Activated T-cell treated with anti-CD3 and anti-CD28 coated beads, Interleukin-2, amount 50 U/mL, for 1 hour (primary cell): Measurements from ENCODE around the gene FCER2.

Experiments used
- DNase-seq: peaks from one replicate; pipeline ENCODE4 v3.0.0-alpha.2; 2020

Gene FCER2

DNA sequence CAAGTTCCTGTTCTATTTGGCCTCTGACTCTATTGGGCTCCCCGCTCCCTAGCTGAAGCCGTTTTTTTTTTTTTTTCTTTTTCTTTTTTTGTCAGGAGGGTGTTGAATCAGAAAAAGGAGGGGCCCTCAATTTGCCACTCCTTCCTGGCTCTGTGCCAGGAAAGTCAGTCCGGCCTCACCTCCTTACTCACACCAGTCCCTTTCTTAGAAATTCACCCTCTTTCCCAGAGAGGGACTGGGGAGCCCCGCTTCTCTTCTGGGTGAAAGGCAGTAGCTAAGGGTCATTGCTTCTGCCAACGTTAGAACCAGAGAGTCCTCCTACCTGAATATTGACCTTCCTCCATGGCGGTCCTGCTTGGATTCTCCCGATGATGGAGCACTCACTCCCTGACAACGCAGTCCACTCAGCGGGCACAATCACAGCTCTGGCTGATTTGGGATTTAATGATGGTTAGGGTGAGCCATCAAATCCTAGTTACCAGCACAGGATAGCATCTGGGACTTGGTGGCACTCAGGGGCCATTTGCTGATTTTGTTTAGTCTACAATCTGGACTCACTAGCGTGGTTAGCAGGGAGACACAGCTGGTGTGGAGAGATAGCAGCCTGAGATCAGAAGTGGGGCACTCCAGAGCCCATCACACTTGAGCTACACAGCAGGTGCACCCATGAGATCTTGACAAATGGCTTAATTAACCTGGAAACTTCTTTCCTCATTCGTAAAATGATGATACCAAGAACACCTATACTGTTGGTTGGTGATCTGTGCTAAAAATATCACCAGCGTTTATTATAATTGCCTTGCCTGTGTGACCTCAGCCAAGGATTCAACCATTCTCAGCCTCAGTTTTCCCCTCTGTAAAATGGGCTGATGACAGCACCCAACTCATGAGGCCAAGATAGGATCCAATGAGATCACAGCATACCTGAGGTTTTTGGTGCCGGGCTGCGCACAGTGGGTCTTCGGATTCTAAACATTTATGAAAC, 2.2 kb downstream of the FCER2 start:
- DNase-seq: no peak

DNA sequence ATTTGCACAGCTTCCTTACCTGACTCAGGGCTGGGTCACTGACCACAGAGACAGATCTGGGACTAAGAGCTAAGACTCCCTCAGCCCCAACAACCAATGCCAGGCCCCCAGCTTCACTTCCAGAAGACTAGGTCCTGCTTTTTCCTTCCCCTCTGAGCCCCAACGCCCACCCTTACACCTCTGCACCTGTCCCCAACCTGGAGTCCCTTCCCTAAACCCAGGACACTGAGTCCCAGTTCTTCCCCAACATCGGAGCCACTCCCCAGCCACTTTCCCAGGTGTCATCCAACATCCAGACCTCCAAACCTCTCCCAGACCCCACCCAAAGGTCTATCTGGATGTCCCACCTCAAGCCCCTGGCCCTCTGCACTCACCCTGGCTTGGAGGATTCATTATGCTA, 2.9 kb downstream of the FCER2 start:
- no peak for DNase-seq

DNA sequence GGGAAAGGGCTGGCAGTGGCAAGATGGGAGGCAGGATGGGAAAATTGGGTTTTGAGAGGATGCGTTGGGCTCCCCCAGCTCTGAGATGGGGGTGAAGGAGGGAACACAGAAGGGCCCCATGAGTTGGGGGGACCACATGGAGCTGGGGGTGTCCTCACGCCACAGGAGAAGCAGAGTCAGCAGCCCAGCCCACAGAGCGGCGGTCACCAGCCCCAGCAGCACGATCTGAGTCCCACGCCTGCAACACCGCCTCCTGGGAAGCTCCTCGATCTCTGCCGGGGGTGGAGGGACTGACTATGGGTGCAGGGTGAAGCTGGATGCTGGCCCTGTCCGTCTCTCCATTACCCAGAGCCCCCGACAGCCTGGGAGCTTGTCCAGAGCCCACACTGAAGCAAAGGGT, 3.3 kb downstream of the FCER2 start:
- no peak for DNase-seq

DNA sequence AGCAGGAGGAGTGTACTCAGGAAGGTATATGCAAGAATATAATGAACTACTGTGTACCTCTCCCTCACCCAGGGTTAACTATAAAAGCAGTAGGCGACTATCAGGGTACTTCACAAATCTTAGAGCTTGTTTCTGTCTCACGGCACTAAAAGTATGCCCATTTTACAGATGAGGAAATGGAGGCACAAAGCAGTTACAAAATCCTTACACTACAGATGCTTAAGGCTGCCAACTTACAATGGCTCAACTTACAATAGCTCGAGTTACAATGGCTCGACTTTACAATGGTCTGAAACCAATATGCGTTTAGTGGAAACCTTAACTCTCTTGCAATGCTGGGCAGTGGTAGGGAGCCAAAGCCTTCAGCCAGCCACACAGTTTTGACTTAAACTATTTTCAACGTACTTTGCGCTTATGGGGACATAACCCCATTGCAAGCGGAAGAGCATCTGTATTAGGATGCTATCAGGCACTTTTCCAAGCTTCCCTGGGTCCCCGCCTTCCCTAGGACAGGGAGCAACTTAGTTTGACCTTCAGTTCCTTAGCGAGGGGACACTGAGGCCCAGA, 4.1 kb downstream of the FCER2 start:
- DNase-seq: no peak

DNA sequence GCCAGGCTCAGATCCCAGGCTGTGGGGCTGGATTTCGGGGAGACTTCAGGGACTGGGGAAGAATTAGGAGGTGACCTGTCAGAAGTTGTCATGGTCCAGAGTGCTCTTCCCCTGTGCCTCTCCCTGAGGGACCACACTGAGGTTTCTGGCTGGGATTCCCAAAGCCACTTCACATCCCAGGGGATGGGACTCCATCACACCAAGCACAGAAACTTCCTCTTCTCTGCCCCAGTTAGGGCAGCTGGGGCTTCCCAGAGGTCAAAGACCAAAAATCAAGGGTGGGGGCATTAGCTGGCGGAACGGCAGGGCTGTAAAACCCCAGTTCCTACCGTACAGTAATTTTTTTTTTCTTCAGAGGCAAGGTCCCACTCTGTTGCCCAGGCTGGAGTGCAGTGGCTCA, 7.4 kb downstream of the FCER2 start:
- no peak for DNase-seq

DNA sequence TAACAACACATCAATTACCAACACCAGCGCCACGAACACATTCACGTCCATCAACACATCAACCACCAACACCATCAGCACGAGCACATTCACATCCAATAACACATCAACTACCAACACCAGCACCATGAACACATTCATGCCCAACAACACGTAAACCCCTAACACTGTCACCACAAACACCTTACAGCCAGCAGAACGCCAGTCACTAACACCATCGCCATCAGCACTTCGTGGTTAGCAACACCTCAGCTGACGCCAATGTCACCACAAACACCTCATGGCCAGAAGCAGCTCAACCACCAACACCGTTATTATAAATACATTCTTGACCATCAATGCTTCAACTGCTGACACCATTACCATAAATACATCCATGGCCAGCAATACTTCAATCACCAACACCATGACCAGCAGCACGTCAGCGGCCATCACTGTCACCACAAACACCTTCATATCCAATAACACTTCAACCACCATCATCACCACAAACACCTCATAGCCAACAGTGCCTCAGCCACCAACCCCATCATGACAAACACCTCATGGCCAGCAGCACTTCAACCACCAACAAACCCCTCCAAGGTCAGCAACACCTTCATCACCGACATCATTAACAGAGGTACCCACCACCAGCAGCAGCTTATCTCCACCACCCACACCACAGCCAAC, 9.4 kb downstream of the FCER2 start:
- no peak for DNase-seq

DNA sequence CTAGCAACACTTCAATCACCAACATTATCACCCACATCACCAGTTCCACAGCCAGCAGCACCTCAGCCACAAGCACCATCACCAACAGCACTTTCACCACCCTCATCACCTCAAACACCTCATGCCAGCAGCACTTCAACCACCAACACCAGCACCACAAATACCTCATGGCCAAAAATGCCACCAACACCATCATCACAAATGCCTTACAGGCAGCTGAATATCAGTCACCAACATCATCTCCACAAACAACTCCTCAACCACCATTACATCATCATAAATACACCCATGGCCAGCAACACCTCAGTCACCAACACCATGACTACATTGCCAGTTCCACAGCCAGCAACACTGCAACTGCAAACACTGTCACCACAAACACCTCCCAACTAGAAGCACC, 10.4 kb downstream of the FCER2 start:
- no peak for DNase-seq

DNA sequence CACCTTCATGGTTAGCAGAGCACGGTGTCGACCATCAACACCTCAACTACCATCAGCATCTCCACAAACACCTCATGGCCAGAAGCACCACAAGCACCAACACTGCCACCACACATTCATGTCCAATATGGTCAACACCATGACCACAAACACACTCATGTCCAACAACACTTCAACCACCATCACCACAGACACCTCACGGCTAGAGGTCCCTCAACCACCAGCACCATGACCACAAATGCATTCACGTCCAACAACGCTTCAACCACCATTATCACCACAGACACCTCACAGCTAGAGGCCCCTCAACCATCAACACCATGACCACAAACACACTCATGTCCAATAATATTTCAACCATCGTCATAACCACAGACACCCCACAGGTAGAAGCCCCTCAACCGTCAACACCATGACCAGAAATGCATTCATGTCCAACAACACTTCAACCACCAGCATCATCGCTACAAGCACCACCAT, 11.1 kb downstream of the FCER2 start:
- no peak for DNase-seq

DNA sequence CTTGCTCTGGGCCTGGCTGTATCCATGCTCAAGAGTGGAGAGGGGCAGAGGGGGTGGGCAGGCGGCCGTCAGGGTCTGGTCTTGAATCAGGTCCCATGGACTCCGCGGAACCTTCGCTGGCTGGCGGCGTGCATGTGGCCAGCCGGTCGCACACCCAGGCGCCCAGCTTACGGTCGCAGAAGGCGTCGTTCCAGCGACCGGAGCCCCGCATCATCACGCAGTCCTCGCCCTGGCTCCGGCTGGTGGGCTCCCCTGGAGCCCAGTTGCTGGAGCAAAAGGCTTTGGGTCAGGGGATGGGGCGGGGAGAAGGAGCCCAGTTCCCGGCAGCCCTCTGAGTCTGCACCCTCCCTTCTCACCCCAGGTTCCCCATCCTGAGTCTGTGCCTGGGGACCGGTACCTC, 12.8 kb downstream of the FCER2 start:
- no peak for DNase-seq

DNA sequence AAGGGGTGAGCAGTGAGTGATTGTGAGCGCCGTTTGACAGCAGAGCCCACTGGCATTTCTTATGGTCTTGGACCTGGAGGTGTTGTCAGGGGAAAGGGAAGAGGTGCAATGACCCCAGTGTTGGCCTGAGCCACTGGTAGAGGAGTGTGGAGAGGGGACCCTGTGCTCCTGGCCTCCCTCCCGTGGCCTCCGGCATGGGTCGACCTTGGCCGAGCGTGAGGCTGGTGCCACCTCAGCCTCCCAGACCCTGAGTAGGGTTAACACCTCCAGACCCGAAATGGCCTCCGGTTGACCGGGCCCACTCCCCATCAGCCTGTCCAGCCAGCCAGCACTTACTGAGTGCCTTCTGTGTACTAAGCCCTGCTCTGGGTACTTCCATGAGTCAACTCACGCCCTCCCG, 14.8 kb downstream of the FCER2 start:
- DNase-seq: no peak

DNA sequence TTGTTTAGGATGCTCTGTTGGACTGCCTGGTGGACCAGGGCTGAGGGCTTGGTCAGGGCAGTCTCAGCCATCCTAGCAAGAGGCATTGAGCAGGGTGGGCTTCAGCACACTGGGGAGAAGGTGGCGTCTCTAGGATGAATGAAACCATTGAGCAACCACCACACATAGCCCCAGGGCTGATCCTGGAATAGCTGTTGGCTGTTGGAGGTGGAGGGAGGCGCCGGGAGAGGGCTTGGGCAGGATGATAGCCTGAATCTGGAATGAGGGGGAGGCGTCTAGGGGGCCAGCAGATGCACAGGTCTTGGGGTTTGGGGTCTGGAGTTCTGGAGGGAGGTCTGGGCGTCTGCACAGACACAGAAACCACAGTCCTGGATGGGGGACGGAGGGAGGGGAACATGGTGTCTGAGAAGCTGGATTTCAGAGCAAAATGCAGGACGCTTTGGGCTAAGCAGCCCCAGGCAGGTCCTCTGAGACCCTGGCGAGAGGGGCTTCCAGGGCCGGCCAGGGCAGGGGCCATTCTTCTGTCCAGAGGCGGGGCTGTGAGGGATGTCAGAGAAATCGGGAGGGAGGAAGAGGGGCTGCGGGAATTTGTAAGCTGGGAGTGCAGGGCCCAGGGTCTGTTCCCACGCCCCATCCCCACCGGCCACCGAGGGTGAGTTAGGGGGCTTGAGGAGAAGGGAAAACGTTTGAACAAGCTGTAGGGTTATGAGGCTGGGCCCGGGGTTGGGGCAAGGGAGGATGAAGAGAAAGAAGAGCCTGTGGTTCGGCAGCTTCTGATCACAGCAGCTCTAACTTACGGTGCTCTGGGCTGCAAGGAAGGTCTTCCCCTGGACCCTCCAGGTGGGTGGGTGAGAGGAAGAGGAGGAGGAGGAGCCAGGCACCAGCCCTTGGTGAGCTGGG, 16.1 kb downstream of the FCER2 start:
- DNase-seq: no peak

DNA sequence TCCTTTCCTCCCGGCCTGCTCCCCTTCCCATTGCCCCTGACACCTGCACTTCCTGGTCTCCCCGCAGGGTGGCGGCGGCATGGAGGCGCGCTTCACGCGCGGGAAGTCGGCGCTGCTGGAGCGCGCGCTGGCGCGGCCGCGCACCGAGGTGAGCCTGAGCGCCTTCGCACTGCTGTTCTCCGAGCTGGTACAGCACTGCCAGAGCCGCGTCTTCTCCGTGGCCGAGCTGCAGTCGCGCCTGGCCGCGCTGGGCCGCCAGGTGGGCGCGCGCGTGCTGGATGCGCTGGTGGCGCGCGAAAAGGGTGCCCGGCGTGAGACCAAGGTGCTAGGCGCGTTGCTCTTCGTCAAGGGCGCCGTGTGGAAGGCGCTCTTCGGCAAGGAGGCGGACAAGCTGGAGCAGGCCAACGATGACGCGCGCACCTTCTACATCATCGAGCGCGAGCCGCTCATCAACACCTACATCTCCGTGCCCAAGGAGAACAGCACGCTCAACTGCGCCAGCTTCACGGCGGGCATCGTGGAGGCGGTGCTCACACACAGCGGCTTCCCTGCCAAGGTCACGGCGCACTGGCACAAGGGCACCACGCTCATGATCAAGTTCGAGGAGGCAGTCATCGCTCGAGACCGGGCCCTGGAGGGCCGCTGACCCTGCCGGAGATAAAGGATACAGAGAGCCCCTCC, 19.6 kb downstream of the FCER2 start:
- DNase-seq: no peak

DNA sequence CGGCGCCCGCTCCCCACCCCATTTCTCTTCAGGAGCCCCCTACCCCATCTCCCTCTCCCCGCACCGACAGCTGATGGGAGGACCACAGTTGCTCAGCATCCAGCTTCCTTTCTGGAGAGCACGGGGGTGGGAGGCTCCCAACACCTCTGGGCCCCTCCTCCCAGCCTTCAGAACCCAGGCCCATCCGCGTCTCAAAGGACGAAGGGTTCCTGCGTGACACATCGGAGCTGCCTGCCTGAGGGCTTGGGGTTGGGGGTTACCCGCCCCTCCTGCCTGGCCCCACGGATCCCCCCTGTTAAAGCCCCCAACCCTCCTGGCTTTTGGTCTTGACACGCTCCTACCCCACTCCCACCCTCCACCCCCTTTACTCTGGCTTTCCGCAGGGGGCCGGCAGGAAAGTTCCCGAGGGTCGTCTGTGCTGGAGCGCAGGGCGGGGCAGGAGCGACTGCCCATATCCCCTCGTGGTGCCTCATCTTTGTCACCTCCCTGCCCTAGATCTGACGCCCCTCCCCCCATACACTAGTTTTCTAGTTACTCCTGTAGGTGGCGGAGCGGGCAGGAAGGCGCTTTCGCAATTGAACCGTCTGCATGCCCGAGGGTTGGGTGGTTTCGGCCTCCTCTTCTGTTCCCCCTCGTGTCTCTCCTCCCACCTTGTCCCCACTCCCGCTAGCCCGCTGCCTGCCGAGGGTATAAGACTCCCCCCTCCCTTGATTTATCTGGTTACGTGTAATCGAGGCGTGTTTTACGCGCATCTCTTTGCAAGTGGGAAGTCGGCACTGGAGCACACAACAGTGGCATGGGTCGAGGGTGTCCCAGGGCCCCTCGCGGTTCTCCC, 20.4 kb downstream of the FCER2 start:
- DNase-seq: peak; percentile 76

DNA sequence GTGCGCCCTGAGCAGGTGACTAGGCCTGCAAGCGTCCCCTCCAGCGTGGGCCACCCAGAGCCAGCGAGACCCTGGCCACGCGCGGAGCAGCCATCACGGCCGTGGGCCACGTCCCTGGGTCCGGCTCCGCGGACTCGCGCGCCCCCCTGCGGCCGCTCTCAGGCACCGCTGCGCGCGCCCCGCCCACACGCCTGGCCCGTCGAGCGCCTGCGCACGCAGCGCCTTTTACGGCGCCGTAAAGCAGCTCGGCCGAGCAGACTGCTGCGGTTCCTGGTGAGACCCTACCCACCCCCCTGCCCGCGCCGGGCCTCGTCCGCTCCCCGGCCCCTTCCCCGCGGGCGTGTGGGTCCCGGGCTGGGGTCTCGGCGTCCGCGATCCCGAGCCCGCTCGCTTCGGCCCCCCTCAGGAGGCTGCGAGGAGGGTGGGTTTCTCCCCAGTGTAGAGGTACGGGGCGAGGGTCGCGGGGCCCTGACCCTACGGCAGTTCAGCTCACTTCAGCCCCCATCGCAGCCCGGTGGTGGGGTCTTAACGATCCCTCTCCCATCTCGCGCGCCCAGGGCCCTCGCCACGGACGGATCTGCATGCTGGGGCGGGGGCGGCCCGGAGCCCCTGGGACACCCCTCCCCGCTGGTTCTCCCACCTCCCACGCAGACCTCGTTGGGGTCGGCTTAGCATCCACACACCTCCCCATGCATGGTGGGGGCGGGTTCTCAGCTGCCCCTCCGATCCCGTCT, 21.2 kb downstream of the FCER2 start, which contains the start of gene TRAPPC5:
TRAPPC5 (plus strand) TSS at position 228 of the 734 bp plus-strand sequence. CDS start 1,421 bp downstream, outside the sequence.
- peak; percentile 92 for DNase-seq

DNA sequence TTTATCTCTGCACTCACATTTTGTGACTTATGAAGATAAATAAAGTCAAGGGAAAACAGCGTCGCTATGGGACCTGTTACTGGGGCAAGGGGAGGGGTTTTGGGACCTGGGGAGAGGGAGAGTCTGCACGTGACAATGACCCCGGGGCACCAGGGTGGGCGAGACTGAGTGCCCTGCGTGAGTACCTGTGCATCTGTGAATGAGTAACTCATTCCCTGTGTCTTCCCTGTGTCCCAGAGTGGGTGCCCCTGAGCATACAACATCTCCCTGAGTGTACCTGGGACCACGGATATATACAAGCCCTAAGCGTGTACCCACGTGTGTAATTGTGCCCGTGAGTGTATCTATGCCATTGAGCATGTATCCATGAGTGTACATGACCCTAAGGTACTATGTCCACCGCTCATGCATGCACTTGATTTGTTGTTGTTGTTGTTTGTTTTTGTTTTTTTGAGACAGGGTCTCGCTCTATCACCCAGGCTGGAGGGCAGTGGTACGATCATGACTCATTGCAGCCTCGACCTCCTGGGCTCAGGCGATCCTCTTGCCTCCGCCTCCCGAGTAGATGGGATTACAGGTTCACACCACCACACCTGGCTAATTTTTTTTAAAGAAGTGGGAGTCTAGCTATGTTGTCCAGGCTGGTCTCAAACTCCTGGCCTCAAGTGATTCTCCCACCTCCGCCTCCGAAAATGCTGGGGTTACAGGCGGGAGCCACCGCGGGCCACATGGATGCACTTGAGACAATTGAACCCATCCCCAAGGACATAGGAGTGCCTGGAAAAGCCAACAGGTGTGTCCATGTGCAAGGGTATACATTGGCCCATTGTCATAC, 21.9 kb downstream of the FCER2 start:
- no peak for DNase-seq

DNA sequence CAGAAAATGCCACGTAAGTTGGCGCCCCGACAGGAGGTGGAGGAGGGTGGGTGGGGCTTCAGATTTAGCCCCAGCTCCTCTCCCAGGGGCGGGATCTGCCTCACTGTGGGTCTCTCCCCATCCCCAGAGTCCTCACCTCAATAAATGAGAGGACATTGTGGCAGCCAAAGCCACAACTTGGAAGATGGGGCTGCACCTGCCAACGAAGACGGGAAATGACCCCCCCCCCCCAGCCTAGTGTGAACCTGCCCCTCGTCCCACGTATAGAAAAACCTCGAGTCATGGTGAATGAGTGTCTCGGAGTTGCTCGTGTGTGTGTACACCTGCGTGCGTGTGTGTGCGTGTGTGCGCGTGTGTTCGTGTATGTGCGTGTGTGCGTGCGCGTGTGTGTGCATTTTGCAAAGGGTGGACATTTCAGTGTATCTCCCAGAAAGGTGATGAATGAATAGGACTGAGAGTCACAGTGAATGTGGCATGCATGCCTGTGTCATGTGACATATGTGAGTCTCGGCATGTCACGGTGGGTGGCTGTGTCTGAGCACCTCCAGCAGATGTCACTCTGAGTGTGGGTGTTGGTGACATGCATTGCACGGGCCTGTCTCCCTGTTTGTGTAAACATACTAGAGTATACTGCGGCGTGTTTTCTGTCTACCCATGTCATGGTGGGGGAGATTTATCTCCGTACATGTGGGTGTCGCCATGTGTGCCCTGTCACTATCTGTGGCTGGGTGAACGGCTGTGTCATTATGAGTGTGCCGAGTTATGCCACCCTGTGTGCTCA, 22.8 kb downstream of the FCER2 start:
- DNase-seq: peak; percentile 67

DNA sequence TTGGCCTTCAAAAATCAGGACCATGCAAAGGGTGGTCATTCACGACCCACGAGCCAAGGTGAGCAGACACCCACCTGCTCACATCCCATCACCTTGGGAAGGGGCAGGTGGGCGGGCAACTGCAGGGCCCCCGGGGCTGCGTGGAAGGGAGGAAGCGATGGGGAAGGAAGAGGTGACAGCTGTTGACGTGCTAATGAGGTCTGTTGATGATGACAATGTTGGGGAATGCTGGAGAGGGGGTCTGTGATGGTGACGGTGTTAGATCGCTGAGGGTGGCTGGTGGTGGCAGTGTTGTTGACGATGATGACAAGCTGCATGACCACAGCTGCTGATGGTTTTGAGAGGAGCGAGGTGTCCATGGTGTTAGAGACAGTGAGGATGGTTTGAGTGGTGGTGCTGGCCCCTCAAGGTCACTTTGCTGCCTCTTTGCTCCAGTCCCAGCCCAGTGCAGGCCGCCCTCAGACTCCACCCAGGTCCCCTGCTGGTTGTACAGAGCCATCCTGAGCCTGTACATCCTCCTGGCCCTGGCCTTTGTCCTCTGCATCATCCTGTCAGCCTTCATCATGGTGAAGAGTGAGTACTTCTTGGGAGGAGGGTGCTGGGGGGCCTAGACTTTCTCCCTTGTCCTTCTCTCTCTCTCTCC, 24.1 kb downstream of the FCER2 start:
- DNase-seq: no peak

DNA sequence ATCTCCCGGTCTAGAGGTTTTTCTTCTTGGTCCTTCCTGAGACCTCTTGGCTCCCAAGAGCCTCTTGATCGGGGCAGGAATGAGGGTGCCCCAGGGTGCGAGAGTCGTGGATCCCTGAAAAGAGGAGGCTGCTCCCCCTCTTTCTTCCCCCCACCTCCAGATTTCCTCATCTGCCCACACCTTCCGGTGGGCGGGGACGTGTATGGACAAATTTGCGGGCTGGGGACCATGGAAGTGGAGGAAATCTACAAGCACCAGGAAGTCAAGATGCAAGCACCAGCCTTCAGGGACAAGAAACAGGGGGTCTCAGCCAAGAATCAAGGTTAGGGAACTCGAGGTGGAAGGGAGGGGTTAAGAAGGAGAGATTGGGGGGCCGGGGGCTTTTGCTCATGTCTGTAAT, 25.1 kb downstream of the FCER2 start, which contains the start of gene MCEMP1:
MCEMP1 (plus strand) TSS at position 237 of the 400 bp plus-strand sequence; CDS start at position 268, 31 bp downstream.
- no peak for DNase-seq
